Panc1 (cell line): Measurements from ENCODE around the gene LRP5. TPM values are rescaled to one million over a fixed set of nuclear protein-coding genes. Genes with fewer than 3 reads are reported as not detected.

Experiments used
- ATAC-seq: fragments of 200-7000 bp; cut with Tn5 transposase; 2 replicates; pipeline ENCODE4 v1.9.1; 2020; ENCODE audit warnings: mild to moderate bottlenecking, moderate library complexity
- BruUV-seq: library from RNA; stranded (reverse); fragments of 400-500 nt; replicated peaks from 2 replicates; lab custom pipeline; 2021; lab: Mats Ljungman, UMichigan
- CTCF ChIA-PET: fragments of 300-600 bp; sonication (Branson Sonifier 250); formaldehyde crosslinking; loops from one replicate; lab custom pipeline; 2022; ENCODE audit warnings: antibody characterized with exemption; lab: Charles Lee
- POLR2A ChIA-PET: fragments of 300-600 bp; sonication (Branson Sonifier 250); formaldehyde crosslinking; loops from one replicate; lab custom pipeline; 2022; ENCODE audit warnings: antibody characterized with exemption; lab: Charles Lee
- DNase-seq: peaks from one replicate; pipeline ENCODE4 v3.0.0-alpha.2; 2010; ENCODE audit warnings: low read depth, low spot score
- H3K27ac ChIP-seq: 2 replicates; pipeline ENCODE4 v1.5.1; 2011; ENCODE audit warnings: mild to moderate bottlenecking, low read length, inconsistent platforms
- H3K27me3 ChIP-seq: fragments of 200-500 bp; sonication (Bioruptor generic); 2 replicates; pipeline ENCODE4 v1.6.0; 2014; ENCODE audit warnings: low read length, inconsistent platforms; ENCODE audit not compliant: control insufficient read depth, insufficient read depth
- H3K36me3 ChIP-seq: fragments of 200-500 bp; sonication (Bioruptor generic); 2 replicates; pipeline ENCODE4 v1.5.1; 2014; ENCODE audit warnings: inconsistent platforms, mild to moderate bottlenecking, low read length, moderate library complexity; ENCODE audit not compliant: control insufficient read depth, insufficient read depth
- H3K4me1 ChIP-seq: 2 replicates; pipeline ENCODE4 v1.5.1; 2011; ENCODE audit warnings: inconsistent platforms, mild to moderate bottlenecking, low read length, moderate library complexity; ENCODE audit not compliant: control insufficient read depth, insufficient read depth
- H3K4me3 ChIP-seq, 2 experiments: 2 replicates each; pipeline ENCODE4 v1.5.1; 2011 to 2012; ENCODE audit warnings: low read depth in 2 of 2, low read length in 2 of 2, mild to moderate bottlenecking in 2 of 2, inconsistent platforms in 1 of 2, moderate library complexity in 1 of 2
- H3K9me3 ChIP-seq: fragments of 200-500 bp; sonication (Bioruptor generic); 2 replicates; pipeline ENCODE4 v1.5.1; 2014; ENCODE audit warnings: low read depth, mild to moderate bottlenecking, inconsistent platforms, low read length, moderate library complexity; ENCODE audit not compliant: control insufficient read depth, insufficient read depth
- POLR2AphosphoS5 ChIP-seq: IDR thresholded peaks from 2 replicates; pipeline ENCODE4 v1.6.1; 2012; ENCODE audit warnings: mild to moderate bottlenecking, low read depth, low read length, moderate library complexity
- REST ChIP-seq, 2 experiments: IDR thresholded peaks; 2 replicates each; pipeline ENCODE4 v1.6.1; 2011 to 2012; ENCODE audit warnings: low read depth in 2 of 2, control low read depth in 1 of 2, low read length in 1 of 2, mild to moderate bottlenecking in 1 of 2, moderate library complexity in 1 of 2; ENCODE audit not compliant: insufficient read depth in 1 of 2
- SIN3A ChIP-seq: IDR thresholded peaks from 2 replicates; pipeline ENCODE4 v1.6.1; 2012; ENCODE audit warnings: low read depth, mild to moderate bottlenecking, low read length, moderate library complexity, borderline replicate concordance; ENCODE audit not compliant: insufficient read depth
- TCF7L2 ChIP-seq: IDR thresholded peaks from 2 replicates; pipeline ENCODE4 v1.6.1; 2011; ENCODE audit warnings: mild to moderate bottlenecking, low read depth, low read length, inconsistent platforms
- in situ Hi-C: cut with HindIII; loops from 2 replicates; pipeline ENCODE4 v1.10.0; 2016; ENCODE audit warnings: low sequenced_read_pairs, low pct_unique_long_range_greater_than_20kb
- intact Hi-C: fragments of 100-400 bp; cut with micrococcal nuclease; formaldehyde crosslinking; loops from one replicate; pipeline ENCODE4 v1.10.0; 2022; ENCODE audit not compliant: unreplicated experiment
- total RNA-seq: library from RNA; stranded (reverse); gene quantifications from one replicate; pipeline ENCODE4 v1.2.1, GENCODE V29; 2021; ENCODE audit not compliant: unreplicated experiment
- TF ChIP-seq, protein P1 (sequence below): fragments of 450-650 bp; IDR thresholded peaks from 2 replicates; pipeline ENCODE4 v1.5.1; 2017; ENCODE audit warnings: mild to moderate bottlenecking

LRP5 gene
- total RNA-seq, 1 experiment from 2014 or later, result 171 TPM

DNA sequence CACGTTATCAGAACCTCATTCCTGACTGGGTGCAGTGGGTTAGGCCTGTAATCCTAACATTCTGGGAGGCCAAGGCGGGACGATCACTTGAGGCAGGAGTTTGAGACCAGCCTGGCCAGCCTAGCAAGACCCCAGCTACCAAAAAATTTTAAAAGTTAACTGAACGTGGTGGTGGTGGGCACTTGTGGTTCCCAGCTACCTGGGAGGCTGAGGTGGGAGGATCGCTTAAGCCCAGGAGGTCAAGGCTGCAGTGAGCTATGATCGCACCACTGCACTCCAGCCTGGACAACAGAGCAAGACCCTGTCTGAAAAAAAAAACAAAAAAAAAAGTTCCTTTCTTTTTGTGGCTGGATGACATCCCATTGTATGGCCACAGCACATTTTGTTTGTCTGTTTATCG, 80.4 kb downstream of the LRP5 start:
- in situ Hi-C loops (no loop called here), intact Hi-C loops (no loop called here)
- DNase-seq (no peak), ATAC-seq (no peak)
- Histone ChIP-seq H3K27me3 (no peaks in the 10 kb centered on the region), H3K4me3 (no peak overlapping the region), H3K9me3 (no peaks in the 10 kb centered on the region), H3K36me3 (peaks cover 3% of the 10 kb centered on the region; the same call in 1 of the 2 replicates), H3K27ac (no peak overlapping the region), H3K4me1 (no peaks in the 10 kb centered on the region)
- TF ChIP-seq, protein P1, sequence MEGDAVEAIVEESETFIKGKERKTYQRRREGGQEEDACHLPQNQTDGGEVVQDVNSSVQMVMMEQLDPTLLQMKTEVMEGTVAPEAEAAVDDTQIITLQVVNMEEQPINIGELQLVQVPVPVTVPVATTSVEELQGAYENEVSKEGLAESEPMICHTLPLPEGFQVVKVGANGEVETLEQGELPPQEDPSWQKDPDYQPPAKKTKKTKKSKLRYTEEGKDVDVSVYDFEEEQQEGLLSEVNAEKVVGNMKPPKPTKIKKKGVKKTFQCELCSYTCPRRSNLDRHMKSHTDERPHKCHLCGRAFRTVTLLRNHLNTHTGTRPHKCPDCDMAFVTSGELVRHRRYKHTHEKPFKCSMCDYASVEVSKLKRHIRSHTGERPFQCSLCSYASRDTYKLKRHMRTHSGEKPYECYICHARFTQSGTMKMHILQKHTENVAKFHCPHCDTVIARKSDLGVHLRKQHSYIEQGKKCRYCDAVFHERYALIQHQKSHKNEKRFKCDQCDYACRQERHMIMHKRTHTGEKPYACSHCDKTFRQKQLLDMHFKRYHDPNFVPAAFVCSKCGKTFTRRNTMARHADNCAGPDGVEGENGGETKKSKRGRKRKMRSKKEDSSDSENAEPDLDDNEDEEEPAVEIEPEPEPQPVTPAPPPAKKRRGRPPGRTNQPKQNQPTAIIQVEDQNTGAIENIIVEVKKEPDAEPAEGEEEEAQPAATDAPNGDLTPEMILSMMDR, result no peak
- TF ChIP-seq POLR2AphosphoS5 (no peak), TCF7L2 (no peak), REST (IDR thresholded peaks at IDR 0.05; ENCODE audit: insufficient read depth in 1 of 2, low read depth in 2 of 2, low read length in 1 of 2) (no peak), SIN3A (no peak)
- ChIA-PET CTCF (no interaction called here), POLR2A (no interaction called here)
- BruUV-seq, result no TSS peak

GRCh38 chr11:68396516-68396915, 84.1 kb downstream of the LRP5 start:
- no TSS peak for BruUV-seq
- ChIA-PET POLR2A (interaction anchor here (0.6 kb wide), 1 partner anchor 16 kb away, joined by 3 read pairs; no protein-coding TSS in a partner anchor), CTCF (no interaction called here)
- H3K4me3 ChIP-seq, result no peak overlapping the region
- H3K27me3 ChIP-seq, result no peaks in the 10 kb centered on the region
- ATAC-seq (peak; percentile 22; the same call in 1 of the 2 replicates), DNase-seq (no peak)
- H3K36me3 ChIP-seq, result no peaks in the 10 kb centered on the region
- TF ChIP-seq REST (IDR thresholded peaks at IDR 0.05; ENCODE audit: insufficient read depth in 1 of 2, low read depth in 2 of 2, low read length in 1 of 2) (no peak), TCF7L2 (no peak)
- intact Hi-C loops, result no loop called here
- in situ Hi-C loops, result no loop called here
- no peaks in the 10 kb centered on the region; the same call in 1 of the 2 replicates for H3K4me1 ChIP-seq
- no peak overlapping the region for H3K27ac ChIP-seq
- no peaks in the 10 kb centered on the region for H3K9me3 ChIP-seq
